HEK293T (cell line): Measurements from ENCODE around the gene LYPD6B.

Source experiments
- SP1 ChIP-seq: fragments of 450-650 bp; IDR thresholded peaks from 2 replicates; pipeline ENCODE4 v1.6.1; 2017
- ZNF384 ChIP-seq: fragments of 450-650 bp; IDR thresholded peaks from 2 replicates; pipeline ENCODE4 v1.6.1; 2016

DNA sequence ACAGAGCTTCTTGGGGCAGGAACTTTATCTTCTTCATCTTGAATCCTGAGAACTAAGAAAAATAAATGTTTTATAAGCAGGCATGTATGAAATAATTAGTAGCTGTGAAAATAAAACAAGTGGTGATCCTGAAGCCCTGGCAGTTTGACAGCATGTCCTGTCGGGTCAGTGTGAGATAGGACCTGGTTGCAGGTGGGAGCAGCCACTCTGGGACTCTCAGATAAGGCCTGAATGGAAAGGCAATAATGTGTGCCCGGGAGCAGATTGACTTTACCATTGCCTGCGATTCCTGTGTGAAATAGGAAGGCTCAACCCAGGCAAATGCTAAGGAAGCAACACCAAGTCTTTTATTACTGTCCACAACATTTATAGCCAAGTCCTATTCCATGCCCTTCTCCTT, 132.4 kb downstream of the LYPD6B start:
- no peak for TF ChIP-seq ZNF384
- TF ChIP-seq SP1: no peak
